Fibroblast of pulmonary artery (primary cell): Measurements from ENCODE around the gene CIC.

ENCODE experiments used
- DNase-seq: peaks from one replicate; pipeline ENCODE4 v3.0.0-alpha.2; 2010; ENCODE audit warnings: low read depth
- H3K4me3 ChIP-seq: replicated peaks from 2 replicates; pipeline ENCODE4 v1.5.1; 2011; ENCODE audit warnings: low read depth, mild to moderate bottlenecking, control low read depth, low read length, moderate library complexity
- TF ChIP-seq, protein P1 (sequence below): IDR thresholded peaks from 2 replicates; pipeline ENCODE4 v1.5.1; 2011; ENCODE audit warnings: mild to moderate bottlenecking, control low read depth, low read length, inconsistent platforms; ENCODE audit errors: missing control alignments

Gene CIC

DNA sequence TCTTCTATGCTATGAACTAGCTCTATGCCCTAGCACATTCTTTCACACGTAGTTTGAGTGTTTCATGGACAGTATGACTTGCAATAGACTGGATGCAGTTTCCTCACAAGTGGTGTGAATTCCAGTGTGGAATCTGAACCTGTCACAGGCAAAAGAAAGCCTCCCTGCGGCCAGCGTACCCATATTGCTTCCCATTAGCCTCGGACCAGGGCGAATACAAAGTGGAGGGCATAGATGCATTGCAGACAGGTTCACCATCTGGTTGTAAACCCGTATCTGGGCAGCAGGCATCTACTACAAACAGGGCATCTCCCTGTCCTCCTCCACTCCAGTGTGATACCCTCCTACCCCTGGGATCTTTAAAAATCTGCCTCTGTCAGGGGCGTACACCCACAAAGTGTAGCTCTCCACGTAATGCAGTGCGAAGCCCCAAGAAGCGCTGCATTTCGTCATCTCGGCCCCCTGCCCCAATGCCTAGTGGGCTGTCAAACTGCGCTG lies 1.4 kb upstream of the CIC start:
- H3K4me3 ChIP-seq, result peak overlapping the region; percentile 90
- no peak for DNase-seq
- TF ChIP-seq, protein P1, sequence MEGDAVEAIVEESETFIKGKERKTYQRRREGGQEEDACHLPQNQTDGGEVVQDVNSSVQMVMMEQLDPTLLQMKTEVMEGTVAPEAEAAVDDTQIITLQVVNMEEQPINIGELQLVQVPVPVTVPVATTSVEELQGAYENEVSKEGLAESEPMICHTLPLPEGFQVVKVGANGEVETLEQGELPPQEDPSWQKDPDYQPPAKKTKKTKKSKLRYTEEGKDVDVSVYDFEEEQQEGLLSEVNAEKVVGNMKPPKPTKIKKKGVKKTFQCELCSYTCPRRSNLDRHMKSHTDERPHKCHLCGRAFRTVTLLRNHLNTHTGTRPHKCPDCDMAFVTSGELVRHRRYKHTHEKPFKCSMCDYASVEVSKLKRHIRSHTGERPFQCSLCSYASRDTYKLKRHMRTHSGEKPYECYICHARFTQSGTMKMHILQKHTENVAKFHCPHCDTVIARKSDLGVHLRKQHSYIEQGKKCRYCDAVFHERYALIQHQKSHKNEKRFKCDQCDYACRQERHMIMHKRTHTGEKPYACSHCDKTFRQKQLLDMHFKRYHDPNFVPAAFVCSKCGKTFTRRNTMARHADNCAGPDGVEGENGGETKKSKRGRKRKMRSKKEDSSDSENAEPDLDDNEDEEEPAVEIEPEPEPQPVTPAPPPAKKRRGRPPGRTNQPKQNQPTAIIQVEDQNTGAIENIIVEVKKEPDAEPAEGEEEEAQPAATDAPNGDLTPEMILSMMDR, result no peak

DNA sequence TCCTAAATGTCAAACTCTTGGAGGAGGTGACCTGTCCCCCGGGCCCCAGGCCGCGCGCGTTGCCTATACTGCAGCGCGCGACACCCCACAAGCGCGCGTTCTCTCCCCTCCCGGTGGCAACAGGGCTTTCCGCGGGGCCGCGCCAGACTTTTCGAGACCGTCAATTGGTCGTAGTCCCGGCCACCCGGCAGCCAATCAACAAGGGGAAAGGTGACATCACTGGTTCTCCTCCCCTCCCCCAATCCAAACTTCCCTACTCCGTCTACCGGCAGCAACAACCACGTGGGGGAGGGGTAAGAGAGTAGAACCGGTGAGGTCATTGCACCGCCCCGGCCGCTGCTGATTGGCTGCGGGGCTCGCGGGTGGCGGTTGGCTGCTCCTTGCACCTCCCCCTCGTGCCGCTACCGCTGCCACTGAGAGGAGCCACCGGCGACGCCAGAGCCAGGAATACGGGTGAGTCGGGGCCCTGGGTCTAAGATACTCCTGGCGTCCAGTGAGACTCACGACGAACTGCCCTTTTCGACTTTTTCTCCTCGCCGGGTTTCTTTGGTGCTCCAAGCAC lies 829 bp upstream of the CIC start:
- DNase-seq, result peak; percentile 100
- H3K4me3 ChIP-seq, result peak overlapping the region; percentile 90
- TF ChIP-seq, protein P1, result no peak

DNA sequence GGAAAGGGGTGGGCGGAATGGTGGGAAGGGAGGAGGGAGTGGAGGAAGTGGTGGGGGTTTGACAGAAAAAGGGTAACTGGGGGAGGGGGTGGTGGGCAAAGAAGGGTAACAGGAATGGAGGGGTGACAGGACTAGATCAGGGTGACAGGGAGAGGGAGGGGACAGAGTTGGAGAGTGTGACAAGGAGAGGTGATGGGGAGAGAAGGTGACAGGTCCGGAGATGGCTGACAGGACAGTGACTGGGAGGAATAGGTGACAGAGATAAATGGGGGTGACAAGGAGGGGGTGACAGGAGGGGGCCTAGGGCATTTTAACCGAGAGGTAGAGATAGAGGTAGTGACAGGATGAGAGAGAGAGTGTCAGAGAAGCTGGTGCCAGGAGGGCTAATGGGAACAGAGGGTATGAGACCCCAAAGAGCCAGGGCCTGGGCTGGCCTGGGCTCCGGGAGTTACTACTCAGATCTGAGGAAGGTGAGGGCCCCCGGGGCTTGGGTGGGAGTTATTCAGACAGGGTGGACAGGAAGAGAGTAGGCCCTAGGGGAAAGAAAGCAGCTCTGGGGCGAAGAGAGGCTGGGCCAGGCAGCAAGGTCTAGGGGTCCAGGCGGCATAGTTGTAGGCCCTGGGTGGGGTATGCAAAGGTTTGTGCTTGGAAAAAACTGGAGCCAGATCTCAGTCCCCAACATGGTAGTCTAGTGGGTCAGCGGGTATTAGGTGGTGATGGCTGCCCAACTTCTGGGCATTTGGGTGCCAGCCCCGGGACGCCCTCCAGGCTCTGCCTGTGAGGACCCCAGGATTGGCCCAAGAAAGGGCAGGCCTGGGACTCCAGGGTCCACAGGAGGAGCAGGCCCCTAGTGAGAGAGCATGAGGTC lies 660 bp downstream of the CIC start:
- H3K4me3 ChIP-seq, result peak overlapping the region; percentile 82
- no peak for DNase-seq
- TF ChIP-seq, protein P1, result no peak

DNA sequence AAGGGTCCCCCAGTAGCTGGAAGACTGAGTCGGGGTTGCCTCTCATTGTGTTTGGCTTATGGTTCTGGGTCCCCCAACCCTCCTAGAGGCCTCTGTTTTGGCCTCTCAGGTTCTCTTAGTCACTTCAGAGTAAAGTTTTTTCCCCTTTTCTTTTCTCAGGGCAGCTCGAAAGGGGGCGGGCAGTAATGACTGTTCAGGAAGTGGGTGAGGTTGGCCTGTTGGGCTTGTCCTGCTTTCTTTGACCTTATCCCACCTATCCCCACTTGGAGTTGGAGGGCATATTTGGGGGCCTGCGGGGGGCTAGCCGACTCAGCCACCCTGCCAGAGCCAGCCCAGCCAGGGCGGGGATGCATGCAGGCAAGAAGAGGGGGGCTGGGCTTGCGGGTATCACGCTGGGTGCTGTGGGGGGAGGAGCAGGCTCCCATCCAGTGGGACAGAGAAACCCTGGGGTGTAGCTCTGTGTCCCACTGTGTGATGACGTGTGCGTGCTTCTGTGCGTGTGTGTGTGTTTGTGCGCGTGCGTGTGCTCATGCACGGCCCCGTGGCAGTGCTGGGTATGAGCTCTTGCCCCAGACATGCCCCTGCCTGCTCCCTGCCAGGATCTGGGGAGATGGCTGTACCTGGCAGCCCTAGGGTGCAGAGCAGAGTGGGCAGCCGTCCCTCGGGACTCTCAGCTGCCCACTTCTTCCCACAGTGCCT lies 1.4 kb downstream of the CIC start:
- peak overlapping the region; percentile 82 for H3K4me3 ChIP-seq
- TF ChIP-seq, protein P1, result no peak
- DNase-seq, result peak; percentile 62

DNA sequence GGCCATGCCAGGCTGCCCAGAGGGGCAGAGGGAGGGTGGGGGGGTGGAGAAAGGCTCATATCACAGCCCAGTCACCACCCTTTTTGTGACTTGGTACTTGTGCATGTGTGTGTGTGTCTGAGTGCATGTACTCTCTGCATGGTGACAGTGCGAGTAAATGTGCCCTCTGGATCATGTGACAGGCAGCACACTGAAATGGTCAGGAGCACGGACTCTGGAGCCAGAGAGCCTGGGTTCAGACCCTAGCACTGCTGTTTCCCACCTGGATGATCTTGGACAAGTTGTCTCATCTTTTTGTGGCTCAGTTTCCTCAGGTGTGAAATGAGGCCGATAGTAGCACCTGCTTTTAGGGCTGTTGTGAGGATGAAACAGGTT lies 2.0 kb downstream of the CIC start:
- peak overlapping the region; percentile 82 for H3K4me3 ChIP-seq
- no peak for DNase-seq
- TF ChIP-seq, protein P1, result no peak

DNA sequence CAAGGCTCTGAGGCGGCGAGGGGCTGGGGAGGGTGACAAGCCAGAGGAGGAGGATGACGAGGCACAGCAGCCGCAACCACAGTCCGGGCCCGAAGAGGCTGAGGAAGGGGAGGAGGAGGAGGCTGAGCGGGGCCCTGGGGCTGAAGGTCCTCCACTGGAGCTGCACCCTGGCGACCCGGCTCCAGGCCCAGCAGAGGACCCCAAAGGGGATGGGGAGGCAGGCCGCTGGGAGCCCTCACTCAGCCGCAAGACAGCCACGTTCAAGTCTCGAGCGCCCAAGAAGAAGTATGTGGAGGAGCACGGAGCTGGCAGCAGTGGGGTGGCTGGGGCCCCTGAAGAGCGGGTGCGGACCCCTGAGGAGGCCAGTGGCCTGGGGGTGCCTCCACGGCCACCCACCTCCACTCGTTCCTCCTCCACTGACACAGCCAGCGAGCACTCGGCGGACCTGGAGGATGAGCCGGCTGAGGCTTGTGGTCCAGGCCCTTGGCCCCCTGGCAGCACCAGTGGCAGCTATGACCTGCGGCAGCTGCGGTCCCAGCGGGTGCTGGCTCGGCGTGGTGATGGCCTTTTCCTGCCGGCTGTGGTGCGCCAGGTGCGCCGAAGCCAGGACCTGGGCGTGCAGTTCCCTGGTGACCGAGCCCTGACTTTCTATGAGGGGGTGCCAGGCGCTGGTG lies 2.9 kb downstream of the CIC start:
- no peak for DNase-seq
- H3K4me3 ChIP-seq, result no peak overlapping the region
- TF ChIP-seq, protein P1, result no peak
